Endothelial cell of umbilical vein (primary cell): Measurements from ENCODE around the gene METRN.

Source experiments
- MYC ChIP-seq: IDR thresholded peaks from one replicate; pipeline ENCODE4 v1.6.1; 2011; ENCODE audit warnings: mild to moderate bottlenecking, low read depth, low read length
- TF ChIP-seq, protein P1 (sequence below), 2 donors: IDR thresholded peaks; 1 replicate in 1 of 2; 2 replicates in 1 of 2; pipeline ENCODE4 v1.5.1; 2011; ENCODE audit warnings: low read length in 2 of 2, mild to moderate bottlenecking in 2 of 2, moderate library complexity in 2 of 2, control low read depth in 1 of 2, inconsistent platforms in 1 of 2, low read depth in 1 of 2; ENCODE audit not compliant: insufficient read depth in 1 of 2; ENCODE audit errors: extremely low read depth in 1 of 2

DNA sequence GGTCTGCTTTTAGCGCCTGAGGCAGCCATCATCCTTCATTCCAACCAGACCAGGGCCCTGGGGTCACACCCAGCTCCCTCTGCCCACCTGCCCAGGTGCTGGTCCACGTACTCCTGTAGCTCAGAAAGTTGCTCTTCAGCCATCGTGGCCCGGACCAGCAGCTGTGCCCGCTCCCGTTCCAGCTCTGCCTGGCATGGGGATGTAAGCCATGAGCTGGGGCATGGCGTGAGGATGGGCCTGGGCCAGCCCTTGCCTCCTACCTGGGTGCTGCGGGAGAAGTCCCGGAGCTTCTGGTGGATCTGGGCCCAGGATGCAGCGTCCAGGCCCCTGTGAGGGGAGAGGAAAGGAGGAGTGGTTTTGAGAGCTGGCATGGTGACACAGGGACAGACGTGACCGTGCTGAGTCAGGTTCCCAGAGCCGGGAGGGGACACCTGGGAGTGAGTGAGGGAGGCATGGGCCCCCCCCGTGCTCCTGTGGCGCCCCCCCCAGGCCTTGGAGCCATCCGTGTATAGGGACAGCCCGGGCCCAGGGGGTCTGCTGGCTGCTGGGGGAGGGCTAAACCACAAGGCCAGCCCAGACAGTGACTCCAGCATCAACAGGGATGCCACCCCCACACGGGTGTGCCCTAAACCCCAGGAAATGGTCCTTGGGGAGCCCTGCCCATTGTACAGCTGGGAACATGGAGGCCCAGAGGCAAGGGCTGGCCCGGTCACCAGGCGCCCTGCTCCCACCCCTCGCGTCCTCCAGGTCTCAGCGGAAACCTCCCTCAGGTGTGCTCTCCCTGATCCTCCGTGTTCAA lies 8.1 kb downstream of the METRN start:
- no peak for TF ChIP-seq MYC
- TF ChIP-seq, protein P1, sequence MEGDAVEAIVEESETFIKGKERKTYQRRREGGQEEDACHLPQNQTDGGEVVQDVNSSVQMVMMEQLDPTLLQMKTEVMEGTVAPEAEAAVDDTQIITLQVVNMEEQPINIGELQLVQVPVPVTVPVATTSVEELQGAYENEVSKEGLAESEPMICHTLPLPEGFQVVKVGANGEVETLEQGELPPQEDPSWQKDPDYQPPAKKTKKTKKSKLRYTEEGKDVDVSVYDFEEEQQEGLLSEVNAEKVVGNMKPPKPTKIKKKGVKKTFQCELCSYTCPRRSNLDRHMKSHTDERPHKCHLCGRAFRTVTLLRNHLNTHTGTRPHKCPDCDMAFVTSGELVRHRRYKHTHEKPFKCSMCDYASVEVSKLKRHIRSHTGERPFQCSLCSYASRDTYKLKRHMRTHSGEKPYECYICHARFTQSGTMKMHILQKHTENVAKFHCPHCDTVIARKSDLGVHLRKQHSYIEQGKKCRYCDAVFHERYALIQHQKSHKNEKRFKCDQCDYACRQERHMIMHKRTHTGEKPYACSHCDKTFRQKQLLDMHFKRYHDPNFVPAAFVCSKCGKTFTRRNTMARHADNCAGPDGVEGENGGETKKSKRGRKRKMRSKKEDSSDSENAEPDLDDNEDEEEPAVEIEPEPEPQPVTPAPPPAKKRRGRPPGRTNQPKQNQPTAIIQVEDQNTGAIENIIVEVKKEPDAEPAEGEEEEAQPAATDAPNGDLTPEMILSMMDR (IDR thresholded peaks at IDR 0.05; ENCODE audit: extremely low read depth in 1 of 2, insufficient read depth in 1 of 2, low read depth in 1 of 2, low read length in 2 of 2) = no peak
